Measurements from ENCODE around the gene HDAC4.

DNA sequence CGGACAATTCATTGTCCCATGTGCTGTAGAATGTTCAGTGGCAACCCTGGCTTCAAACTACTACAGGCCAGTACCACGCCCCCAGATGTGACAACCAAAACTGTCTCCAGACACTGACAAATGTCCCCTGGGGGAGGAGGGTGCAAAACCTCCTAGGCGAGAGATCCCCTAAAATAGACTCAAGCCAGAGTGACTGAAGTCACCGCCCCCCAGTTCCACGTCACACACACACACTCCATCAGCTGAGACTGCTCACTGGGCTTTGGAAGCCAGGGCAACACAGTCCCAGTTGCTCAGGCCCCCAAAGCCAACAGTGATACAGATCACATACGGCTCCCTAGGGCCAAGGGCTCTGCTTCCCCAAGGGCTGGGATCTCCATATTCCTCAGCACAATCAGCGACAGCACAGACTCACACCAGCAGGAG is 19.1 kb downstream of the HDAC4 start:
- TF ChIP-seq, protein P1, sequence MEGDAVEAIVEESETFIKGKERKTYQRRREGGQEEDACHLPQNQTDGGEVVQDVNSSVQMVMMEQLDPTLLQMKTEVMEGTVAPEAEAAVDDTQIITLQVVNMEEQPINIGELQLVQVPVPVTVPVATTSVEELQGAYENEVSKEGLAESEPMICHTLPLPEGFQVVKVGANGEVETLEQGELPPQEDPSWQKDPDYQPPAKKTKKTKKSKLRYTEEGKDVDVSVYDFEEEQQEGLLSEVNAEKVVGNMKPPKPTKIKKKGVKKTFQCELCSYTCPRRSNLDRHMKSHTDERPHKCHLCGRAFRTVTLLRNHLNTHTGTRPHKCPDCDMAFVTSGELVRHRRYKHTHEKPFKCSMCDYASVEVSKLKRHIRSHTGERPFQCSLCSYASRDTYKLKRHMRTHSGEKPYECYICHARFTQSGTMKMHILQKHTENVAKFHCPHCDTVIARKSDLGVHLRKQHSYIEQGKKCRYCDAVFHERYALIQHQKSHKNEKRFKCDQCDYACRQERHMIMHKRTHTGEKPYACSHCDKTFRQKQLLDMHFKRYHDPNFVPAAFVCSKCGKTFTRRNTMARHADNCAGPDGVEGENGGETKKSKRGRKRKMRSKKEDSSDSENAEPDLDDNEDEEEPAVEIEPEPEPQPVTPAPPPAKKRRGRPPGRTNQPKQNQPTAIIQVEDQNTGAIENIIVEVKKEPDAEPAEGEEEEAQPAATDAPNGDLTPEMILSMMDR (IDR thresholded peaks at IDR 0.05; ENCODE audit: low read length) = no peak
- TF ChIP-seq EZH2 (optimal IDR thresholded peaks at IDR 0.05; ENCODE audit: low read depth, low read length) (no peak), EZH2phosphoT487 (IDR thresholded peaks at IDR 0.05; ENCODE audit: low read length) (no peak)
